Epithelial cell of proximal tubule (primary cell): Measurements from ENCODE around the gene TYROBP. TPM values are rescaled to one million over a fixed set of nuclear protein-coding genes. Genes with fewer than 3 reads are reported as not detected.

Experiments used
- DNase-seq: peaks from one replicate; pipeline ENCODE4 v3.0.0-alpha.2; 2011; ENCODE audit warnings: low read depth
- H3K4me3 ChIP-seq: 2 replicates; pipeline ENCODE4 v1.5.1; 2011; ENCODE audit warnings: low read depth, mild to moderate bottlenecking, low read length
- total RNA-seq: library from RNA; depleted of rRNA; stranded (reverse); fragments of >200 nt; gene quantifications from 2 replicates; pipeline ENCODE4 v1.2.3, GENCODE V29; 2015
- TF ChIP-seq, protein P1 (sequence below): conservative IDR thresholded peaks from 2 replicates; pipeline ENCODE4 v1.5.1; 2012; ENCODE audit warnings: low read depth, mild to moderate bottlenecking, low read length

TYROBP gene
- total RNA-seq, 1 donor from 2014 or later: not detected

DNA sequence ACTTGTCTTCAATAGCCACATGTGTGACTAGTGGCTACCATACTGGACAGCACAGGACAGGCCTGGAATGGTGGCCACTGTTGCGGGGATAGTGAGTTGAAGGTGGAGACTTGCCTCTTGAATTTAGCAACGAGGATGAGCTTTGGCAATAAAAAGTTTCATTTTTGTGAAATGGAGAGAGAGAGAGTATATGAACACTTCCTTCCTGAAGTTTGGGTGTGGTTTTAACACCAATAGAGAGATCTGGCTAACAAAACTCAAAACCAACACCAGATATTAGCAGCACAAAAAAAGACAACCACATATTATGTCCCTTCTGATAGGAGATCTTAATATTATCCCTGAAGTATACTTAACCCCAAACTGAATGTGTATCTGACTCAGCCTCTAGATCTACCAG, 21.8 kb upstream of the TYROBP start:
- TF ChIP-seq, protein P1, sequence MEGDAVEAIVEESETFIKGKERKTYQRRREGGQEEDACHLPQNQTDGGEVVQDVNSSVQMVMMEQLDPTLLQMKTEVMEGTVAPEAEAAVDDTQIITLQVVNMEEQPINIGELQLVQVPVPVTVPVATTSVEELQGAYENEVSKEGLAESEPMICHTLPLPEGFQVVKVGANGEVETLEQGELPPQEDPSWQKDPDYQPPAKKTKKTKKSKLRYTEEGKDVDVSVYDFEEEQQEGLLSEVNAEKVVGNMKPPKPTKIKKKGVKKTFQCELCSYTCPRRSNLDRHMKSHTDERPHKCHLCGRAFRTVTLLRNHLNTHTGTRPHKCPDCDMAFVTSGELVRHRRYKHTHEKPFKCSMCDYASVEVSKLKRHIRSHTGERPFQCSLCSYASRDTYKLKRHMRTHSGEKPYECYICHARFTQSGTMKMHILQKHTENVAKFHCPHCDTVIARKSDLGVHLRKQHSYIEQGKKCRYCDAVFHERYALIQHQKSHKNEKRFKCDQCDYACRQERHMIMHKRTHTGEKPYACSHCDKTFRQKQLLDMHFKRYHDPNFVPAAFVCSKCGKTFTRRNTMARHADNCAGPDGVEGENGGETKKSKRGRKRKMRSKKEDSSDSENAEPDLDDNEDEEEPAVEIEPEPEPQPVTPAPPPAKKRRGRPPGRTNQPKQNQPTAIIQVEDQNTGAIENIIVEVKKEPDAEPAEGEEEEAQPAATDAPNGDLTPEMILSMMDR: no peak
- no peak overlapping the region for H3K4me3 ChIP-seq
- DNase-seq: no peak

DNA sequence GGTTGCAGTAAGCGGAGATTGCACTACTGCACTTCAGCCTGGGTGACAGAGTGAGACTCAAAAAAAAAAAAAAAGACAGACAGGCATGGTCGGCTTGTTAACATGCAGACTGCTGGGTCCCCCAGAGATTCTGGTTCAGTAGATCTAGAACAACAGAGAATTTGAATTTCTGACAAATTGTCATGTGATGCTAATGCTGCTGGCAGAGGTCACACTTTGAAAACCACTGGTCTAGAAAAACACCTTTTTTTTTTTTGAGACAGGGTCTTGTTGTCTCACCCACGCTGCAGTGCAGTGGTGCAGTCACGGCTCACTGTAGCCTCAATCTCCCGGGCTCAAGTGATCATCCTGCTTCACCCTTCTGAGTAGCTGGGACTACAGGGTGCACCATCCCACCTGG, 20.4 kb upstream of the TYROBP start:
- no peak overlapping the region for H3K4me3 ChIP-seq
- no peak for DNase-seq
- TF ChIP-seq, protein P1: no peak

GRCh38 chr19:35925501-35925900, 17.4 kb upstream of the TYROBP start:
- DNase-seq: no peak
- TF ChIP-seq, protein P1: no peak
- H3K4me3 ChIP-seq: no peak overlapping the region

DNA sequence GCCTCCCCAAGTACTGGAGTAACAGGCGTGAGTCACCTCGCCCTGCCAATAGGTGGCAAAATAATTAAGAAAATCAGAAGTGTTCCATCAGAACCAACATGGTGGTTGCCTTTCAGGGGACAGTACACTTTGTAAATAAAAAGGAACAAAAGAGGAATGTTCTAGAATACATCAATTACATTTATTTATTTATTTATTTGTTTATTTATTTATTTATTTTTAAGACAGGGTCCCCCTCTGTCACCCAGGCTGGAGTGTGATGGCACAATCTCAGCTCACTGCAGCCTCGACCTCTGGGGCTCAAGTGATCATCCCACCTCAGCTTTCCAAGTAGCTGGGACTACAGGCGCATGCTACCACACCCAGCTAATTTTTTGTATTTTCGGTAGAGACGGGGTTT, 12.9 kb upstream of the TYROBP start:
- no peak overlapping the region for H3K4me3 ChIP-seq
- TF ChIP-seq, protein P1: no peak
- no peak for DNase-seq

- no peak overlapping the region for H3K4me3 ChIP-seq
Observed at GRCh38 chr19:35919306-35919705, 11.2 kb upstream of the TYROBP start.

DNA sequence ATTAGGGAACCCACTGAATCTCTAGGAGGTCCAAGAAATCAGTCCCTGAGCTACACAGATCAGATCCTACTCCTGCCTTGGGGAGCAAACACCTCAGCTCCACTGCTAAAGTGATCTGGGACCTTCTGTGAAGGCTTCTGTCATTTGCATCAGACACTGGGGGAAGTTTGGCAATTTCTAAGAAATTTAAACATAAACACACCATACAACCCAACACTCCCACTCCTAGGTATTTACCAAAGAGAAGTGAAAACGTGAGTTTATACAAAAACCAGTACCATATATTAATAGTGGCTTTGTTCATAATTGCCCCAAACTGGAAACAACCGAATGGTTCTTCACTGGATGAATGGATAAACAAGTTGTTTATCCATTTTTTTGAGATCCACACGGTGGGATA, 7.3 kb upstream of the TYROBP start:
- no peak for DNase-seq
- TF ChIP-seq, protein P1: no peak

More at GRCh38 chr19:35919306-35919705, 11.2 kb upstream of the TYROBP start:
- DNase-seq: no peak
- TF ChIP-seq, protein P1: no peak

GRCh38 chr19:35913589-35913988, 5.5 kb upstream of the TYROBP start:
- TF ChIP-seq, protein P1: no peak
- no peak overlapping the region for H3K4me3 ChIP-seq
- no peak for DNase-seq

More for the DNA sequence above, 7.3 kb upstream of the TYROBP start:
- no peak overlapping the region for H3K4me3 ChIP-seq
